PC-9 (cell line): Measurements from ENCODE around the gene PTPRD.
"Not testable (repeated sequence)": the region's sequence is repeated elsewhere in the genome, so short reads cannot be mapped to it uniquely, and the experiment has no call there.

Experiments
- EZH2 ChIP-seq: fragments of 200-600 bp; sonication (generic); IDR thresholded peaks from 2 replicates; pipeline ENCODE4 v1.8.0; 2017; ENCODE audit warnings: antibody characterized with exemption, low read depth
- TF ChIP-seq, protein P1 (sequence below): fragments of 200-600 bp; sonication (generic); conservative IDR thresholded peaks from 2 replicates; pipeline ENCODE4 v1.6.1; 2017; ENCODE audit warnings: mixed run types, antibody characterized with exemption, mild to moderate bottlenecking, moderate library complexity

- TF ChIP-seq, protein P1, sequence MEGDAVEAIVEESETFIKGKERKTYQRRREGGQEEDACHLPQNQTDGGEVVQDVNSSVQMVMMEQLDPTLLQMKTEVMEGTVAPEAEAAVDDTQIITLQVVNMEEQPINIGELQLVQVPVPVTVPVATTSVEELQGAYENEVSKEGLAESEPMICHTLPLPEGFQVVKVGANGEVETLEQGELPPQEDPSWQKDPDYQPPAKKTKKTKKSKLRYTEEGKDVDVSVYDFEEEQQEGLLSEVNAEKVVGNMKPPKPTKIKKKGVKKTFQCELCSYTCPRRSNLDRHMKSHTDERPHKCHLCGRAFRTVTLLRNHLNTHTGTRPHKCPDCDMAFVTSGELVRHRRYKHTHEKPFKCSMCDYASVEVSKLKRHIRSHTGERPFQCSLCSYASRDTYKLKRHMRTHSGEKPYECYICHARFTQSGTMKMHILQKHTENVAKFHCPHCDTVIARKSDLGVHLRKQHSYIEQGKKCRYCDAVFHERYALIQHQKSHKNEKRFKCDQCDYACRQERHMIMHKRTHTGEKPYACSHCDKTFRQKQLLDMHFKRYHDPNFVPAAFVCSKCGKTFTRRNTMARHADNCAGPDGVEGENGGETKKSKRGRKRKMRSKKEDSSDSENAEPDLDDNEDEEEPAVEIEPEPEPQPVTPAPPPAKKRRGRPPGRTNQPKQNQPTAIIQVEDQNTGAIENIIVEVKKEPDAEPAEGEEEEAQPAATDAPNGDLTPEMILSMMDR = not testable (repeated sequence)
- not testable (repeated sequence) for TF ChIP-seq EZH2
Observed at GRCh38 chr9:9310743-9311142, 1302.1 kb downstream of the PTPRD start.
